Naive thymus-derived CD4-positive, alpha-beta T cell (primary cell): ENCODE measurements around the gene CTDSP1. TPM values are rescaled to one million over a fixed set of nuclear protein-coding genes. Genes with fewer than 3 reads are reported as not detected.

ENCODE experiments used
- ATAC-seq: fragments of 150-1000 bp; cut with Tn5 transposase; 2 replicates; pipeline ENCODE4 v1.10.0; 2021; ENCODE audit warnings: mild to moderate bottlenecking, moderate library complexity
- CTCF ChIA-PET: fragments of 350-600 bp; sonication (Branson Sonifier 250); formaldehyde crosslinking; loops from one replicate; lab custom pipeline; 2021; ENCODE audit warnings: antibody characterized with exemption; lab: Charles Lee
- POLR2A ChIA-PET: fragments of 350-600 bp; sonication (Branson Sonifier 250); formaldehyde crosslinking; loops from one replicate; lab custom pipeline; 2021; ENCODE audit warnings: antibody characterized with exemption, inconsistent platforms; lab: Charles Lee
- DNase-seq, 9 donors: peaks; one replicate each; pipeline versions ENCODE4 v3.0.0 to v3.0.0-alpha.2; 2020 to 2022; ENCODE audit warnings: mixed read lengths in 1 of 9
- H3K27ac ChIP-seq: one replicate; pipeline ENCODE4 v1.7.0; 2013; ENCODE audit warnings: mild to moderate bottlenecking, low read depth, low read length, moderate library complexity
- H3K27me3 ChIP-seq, 2 donors: one replicate each; pipeline ENCODE4 v1.7.0; 2013; ENCODE audit warnings: low read length in 2 of 2, mild to moderate bottlenecking in 2 of 2, moderate library complexity in 2 of 2; ENCODE audit not compliant: control insufficient read depth in 2 of 2, insufficient read depth in 2 of 2
- H3K36me3 ChIP-seq, 3 experiments: 1 replicate in 2 of 3; 2 replicates in 1 of 3; pipeline ENCODE4 v1.7.0; 2013; ENCODE audit warnings: low read length in 3 of 3, mild to moderate bottlenecking in 3 of 3, moderate library complexity in 1 of 3; ENCODE audit not compliant: insufficient read depth in 3 of 3, control insufficient read depth in 2 of 3
- H3K4me1 ChIP-seq, 2 donors: one replicate each; pipeline ENCODE4 v1.7.0; 2013; ENCODE audit warnings: low read length in 2 of 2, mild to moderate bottlenecking in 2 of 2, moderate library complexity in 1 of 2; ENCODE audit not compliant: control insufficient read depth in 2 of 2, insufficient read depth in 2 of 2
- H3K4me3 ChIP-seq: 2 replicates; pipeline ENCODE4 v1.7.0; 2013; ENCODE audit warnings: mild to moderate bottlenecking, low read length
- H3K9me3 ChIP-seq, 3 experiments: 1 replicate in 2 of 3; 2 replicates in 1 of 3; pipeline ENCODE4 v1.7.0; 2013; ENCODE audit warnings: low read length in 3 of 3; ENCODE audit not compliant: control insufficient read depth in 2 of 3
- H3K27ac Mint-ChIP-seq, 9 donors: one replicate each; pipeline ENCODE4 v1.8.0; 2020 to 2022; ENCODE audit warnings: mixed read lengths in 9 of 9, mild to moderate bottlenecking in 8 of 9, moderate library complexity in 5 of 9, inconsistent platforms in 2 of 9
- H3K27me3 Mint-ChIP-seq, 5 donors: one replicate each; pipeline ENCODE4 v1.8.0; 2021 to 2022; ENCODE audit warnings: mixed read lengths in 5 of 5, mild to moderate bottlenecking in 1 of 5
- H3K36me3 Mint-ChIP-seq, 5 donors: one replicate each; pipeline ENCODE4 v1.8.0; 2020 to 2022; ENCODE audit warnings: mixed read lengths in 5 of 5, mild to moderate bottlenecking in 3 of 5, inconsistent platforms in 1 of 5
- H3K4me1 Mint-ChIP-seq, 7 donors: one replicate each; pipeline ENCODE4 v1.8.0; 2020 to 2022; ENCODE audit warnings: mixed read lengths in 7 of 7, mild to moderate bottlenecking in 3 of 7, inconsistent platforms in 1 of 7
- H3K4me3 Mint-ChIP-seq, 10 donors: one replicate each; pipeline ENCODE4 v1.8.0; 2020 to 2022; ENCODE audit warnings: mild to moderate bottlenecking in 10 of 10, mixed read lengths in 10 of 10, moderate library complexity in 6 of 10, inconsistent platforms in 2 of 10
- H3K9me3 Mint-ChIP-seq, 11 donors: one replicate each; pipeline ENCODE4 v1.8.0; 2020 to 2022; ENCODE audit warnings: mixed read lengths in 11 of 11, mild to moderate bottlenecking in 4 of 11, inconsistent platforms in 1 of 11, moderate library complexity in 1 of 11
- intact Hi-C, 2 donors: fragments of 100-400 bp; cut with micrococcal nuclease; formaldehyde crosslinking; loops; one replicate each; pipeline ENCODE4 v1.15.1; 2023
- polyA plus RNA-seq, 2 donors: library from polyadenylated mRNA; unstranded; fragments of 300-500 nt; fragmentation: Illumina TruSeq; gene quantifications; one replicate each; pipeline ENCODE4 v1.2.3, GENCODE V29; 2021
- total RNA-seq, 6 experiments: library from RNA in 5 of 6; stranded (reverse) in 5 of 6; gene quantifications; 1 replicate in 5 of 6; 2 replicates in 1 of 6; pipeline ENCODE4 v1.2.3 and lab custom pipeline; 2021 to 2026

The CTDSP1 gene
- 100 to 1,000 TPM; 110 to 219 (median 156) TPM for total RNA-seq
- 10 to 100 TPM; 22.5 TPM for polyA plus RNA-seq
- 104 reads per million, percentile 85 among the genes with 10 or more reads in this experiment for total RNA-seq (lab: John Stamatoyannopoulos, UW)

GRCh38 chr2:218399391-218400166 is at the start of gene CTDSP1:
CTDSP1 (plus strand) TSS chr2:218399868; CDS start chr2:218400091, 223 bp downstream.
- peaks cover 0 to 23% (median 0%) of the 10 kb centered on the region in 5 donors for H3K36me3 Mint-ChIP-seq
- intact Hi-C loops, result loop anchor here (1.0 to 5.0 kb wide), 10 partner anchors 42 to 1143 kb away; partner anchors contain the start of genes ARPC2 (in 1 of the 2), CATIP (in 1 of the 2), CHPF (in 1 of the 2) and DNPEP (in 1 of the 2)
- H3K9me3 ChIP-seq, result no peaks in the 10 kb centered on the region
- H3K4me1 ChIP-seq, result peaks cover 27 to 34% of the 10 kb centered on the region in 2 donors
- H3K9me3 Mint-ChIP-seq, result no peaks in the 10 kb centered on the region
- H3K27me3 Mint-ChIP-seq, result no peaks in the 10 kb centered on the region
- H3K27ac ChIP-seq, result peak within 1 kb of the TSS; percentile 86
- H3K4me3 Mint-ChIP-seq, result peak within 1 kb of the TSS; percentile 92 to 99 (median 95)
- ChIA-PET CTCF (interaction anchor here (0.6 kb wide), 1 partner anchor 894 kb away, joined by 3 read pairs; no protein-coding TSS in a partner anchor), POLR2A (interaction anchor here (0.7 to 2.3 kb wide), 11 partner anchors 31 to 260 kb away, joined by 3 to 12 read pairs (median 3); partner anchors contain the start of genes AAMP, BCS1L, PNKD and ZNF142)
- H3K36me3 ChIP-seq, result peaks cover 0 to 35% (median 0%) of the 10 kb centered on the region in 3 experiments
- H3K4me1 Mint-ChIP-seq, result peaks cover 24 to 58% (median 54%) of the 10 kb centered on the region in 7 donors
- H3K27me3 ChIP-seq, result no peaks in the 10 kb centered on the region
- peak within 1 kb of the TSS; percentile 71 for H3K4me3 ChIP-seq
- peak; percentile 45 for ATAC-seq
- H3K27ac Mint-ChIP-seq, result peak within 1 kb of the TSS; percentile 93 to 100 (median 96)
- DNase-seq, result peak; percentile 75 to 95 (median 91)

GRCh38 chr2:218354045-218354444 is 45.6 kb upstream of the CTDSP1 start:
- Mint-ChIP-seq H3K36me3 (peaks cover 3 to 8% (median 4%) of the 10 kb centered on the region in 5 donors), H3K4me3 (no peak overlapping the region), H3K9me3 (peaks cover 0 to 33% (median 8%) of the 10 kb centered on the region in 11 donors), H3K4me1 (peaks cover 0 to 6% (median 0%) of the 10 kb centered on the region in 7 donors), H3K27ac (no peak overlapping the region), H3K27me3 (peaks cover 0 to 7% (median 0%) of the 10 kb centered on the region in 5 donors)
- DNase-seq (no peak), ATAC-seq (no peak)
- Histone ChIP-seq H3K36me3 (no peaks in the 10 kb centered on the region), H3K4me3 (no peak overlapping the region), H3K27ac (no peak overlapping the region), H3K4me1 (no peaks in the 10 kb centered on the region), H3K27me3 (no peaks in the 10 kb centered on the region), H3K9me3 (peaks cover 0 to 8% (median 0%) of the 10 kb centered on the region in 3 experiments)
- ChIA-PET POLR2A (interaction anchor here (1.0 to 1.2 kb wide), 2 partner anchors 53 to 64 kb away, joined by 4 to 5 read pairs; no protein-coding TSS in a partner anchor), CTCF (interaction anchor here (1.1 to 5.7 kb wide), 3 partner anchors 40 to 82 kb away, joined by 3 to 67 read pairs (median 7); partner anchors contain the start of gene TMBIM1)
- intact Hi-C loops, result no loop called here

GRCh38 chr2:218354850-218355443 is 44.7 kb upstream of the CTDSP1 start:
- intact Hi-C loops, result loop anchor here in 1 of 2 donors (5.0 kb wide), 2 partner anchors 33 to 42 kb away; partner anchors contain the start of gene CTDSP1
- Histone ChIP-seq H3K4me3 (no peak overlapping the region), H3K27ac (no peak overlapping the region), H3K36me3 (no peaks in the 10 kb centered on the region), H3K27me3 (no peaks in the 10 kb centered on the region), H3K4me1 (no peaks in the 10 kb centered on the region), H3K9me3 (peaks cover 0 to 8% (median 0%) of the 10 kb centered on the region in 3 experiments)
- Mint-ChIP-seq H3K4me3 (no peak overlapping the region), H3K36me3 (peaks cover 3 to 5% (median 4%) of the 10 kb centered on the region in 5 donors), H3K27ac (peak overlapping the region in 3 of 9 donors; percentile 28 to 51 (median 42)), H3K27me3 (peaks cover 0 to 7% (median 0%) of the 10 kb centered on the region in 5 donors), H3K9me3 (peaks cover 0 to 28% (median 8%) of the 10 kb centered on the region in 11 donors), H3K4me1 (peaks cover 0 to 6% (median 0%) of the 10 kb centered on the region in 7 donors)
- no peak for ATAC-seq
- POLR2A ChIA-PET, result interaction anchor here (0.6 to 1.2 kb wide), 5 partner anchors 19 to 80 kb away, joined by 3 to 5 read pairs (median 4); no protein-coding TSS in a partner anchor
- CTCF ChIA-PET, result interaction anchor here (0.8 to 6.7 kb wide), 9 partner anchors 39 to 187 kb away, joined by 3 to 93 read pairs (median 21); partner anchors contain the start of genes AAMP, PNKD and TMBIM1
- no peak for DNase-seq

GRCh38 chr2:218357236-218358177 is 42.2 kb upstream of the CTDSP1 start:
- Histone ChIP-seq H3K36me3 (no peaks in the 10 kb centered on the region), H3K27ac (no peak overlapping the region), H3K4me1 (no peaks in the 10 kb centered on the region), H3K9me3 (no peaks in the 10 kb centered on the region), H3K27me3 (no peaks in the 10 kb centered on the region), H3K4me3 (no peak overlapping the region)
- H3K4me1 Mint-ChIP-seq, result peaks cover 0 to 6% (median 0%) of the 10 kb centered on the region in 7 donors
- DNase-seq, result no peak
- ChIA-PET CTCF (interaction anchor here (0.6 to 6.7 kb wide), 22 partner anchors 10 to 110 kb away, joined by 3 to 93 read pairs (median 6); partner anchors contain the start of genes AAMP, PNKD, SLC11A1 and TMBIM1), POLR2A (interaction anchor here (0.7 to 2.0 kb wide), 16 partner anchors 10 to 85 kb away, joined by 3 to 16 read pairs (median 4); no protein-coding TSS in a partner anchor)
- no peak overlapping the region for H3K4me3 Mint-ChIP-seq
- ATAC-seq, result no peak
- peaks cover 0 to 5% (median 0%) of the 10 kb centered on the region in 11 donors for H3K9me3 Mint-ChIP-seq
- H3K36me3 Mint-ChIP-seq, result peaks cover 0 to 3% (median 0%) of the 10 kb centered on the region in 5 donors
- peaks cover 0 to 4% (median 0%) of the 10 kb centered on the region in 5 donors for H3K27me3 Mint-ChIP-seq
- intact Hi-C loops, result loop anchor here in 1 of 2 donors (5.0 kb wide), 2 partner anchors 35 to 40 kb away; partner anchors contain the start of gene CTDSP1
- no peak overlapping the region for H3K27ac Mint-ChIP-seq

- Mint-ChIP-seq H3K36me3 (no peaks in the 10 kb centered on the region), H3K27me3 (peaks cover 0 to 6% (median 0%) of the 10 kb centered on the region in 5 donors), H3K9me3 (no peaks in the 10 kb centered on the region), H3K4me1 (peaks cover 0 to 6% (median under 1%) of the 10 kb centered on the region in 7 donors), H3K4me3 (no peak overlapping the region), H3K27ac (no peak overlapping the region)
- Histone ChIP-seq H3K36me3 (no peaks in the 10 kb centered on the region), H3K4me3 (no peak overlapping the region), H3K27me3 (no peaks in the 10 kb centered on the region), H3K9me3 (no peaks in the 10 kb centered on the region), H3K4me1 (no peaks in the 10 kb centered on the region), H3K27ac (no peak overlapping the region)
- ChIA-PET POLR2A (no interaction called here), CTCF (interaction anchor here (0.7 to 6.7 kb wide), 4 partner anchors 27 to 87 kb away, joined by 5 to 93 read pairs (median 49); partner anchors contain the start of genes AAMP and PNKD)
- DNase-seq (no peak), ATAC-seq (peak; percentile 68)
- intact Hi-C loops, result no loop called here
Observed at GRCh38 chr2:218360453-218360852, 39.2 kb upstream of the CTDSP1 start.
